Femur (tissue), 1 donor: ENCODE data around the gene SPATC1L.
A peak's percentile ranks its signal among the peaks of the same experiment; 100 is the strongest.

Source experiments
- DNase-seq: peaks from one replicate; pipeline ENCODE4 v3.0.0-alpha.2; 2017

Gene SPATC1L

GRCh38 chr21:46117586-46118315 lies 66.5 kb downstream of the SPATC1L start:
- peak; percentile 20 for DNase-seq

GRCh38 chr21:46116776-46117585 lies 67.3 kb downstream of the SPATC1L start:
- DNase-seq: peak; percentile 52

- no peak for DNase-seq
Measured at GRCh38 chr21:46116189-46116775, 68.0 kb downstream of the SPATC1L start.

DNA sequence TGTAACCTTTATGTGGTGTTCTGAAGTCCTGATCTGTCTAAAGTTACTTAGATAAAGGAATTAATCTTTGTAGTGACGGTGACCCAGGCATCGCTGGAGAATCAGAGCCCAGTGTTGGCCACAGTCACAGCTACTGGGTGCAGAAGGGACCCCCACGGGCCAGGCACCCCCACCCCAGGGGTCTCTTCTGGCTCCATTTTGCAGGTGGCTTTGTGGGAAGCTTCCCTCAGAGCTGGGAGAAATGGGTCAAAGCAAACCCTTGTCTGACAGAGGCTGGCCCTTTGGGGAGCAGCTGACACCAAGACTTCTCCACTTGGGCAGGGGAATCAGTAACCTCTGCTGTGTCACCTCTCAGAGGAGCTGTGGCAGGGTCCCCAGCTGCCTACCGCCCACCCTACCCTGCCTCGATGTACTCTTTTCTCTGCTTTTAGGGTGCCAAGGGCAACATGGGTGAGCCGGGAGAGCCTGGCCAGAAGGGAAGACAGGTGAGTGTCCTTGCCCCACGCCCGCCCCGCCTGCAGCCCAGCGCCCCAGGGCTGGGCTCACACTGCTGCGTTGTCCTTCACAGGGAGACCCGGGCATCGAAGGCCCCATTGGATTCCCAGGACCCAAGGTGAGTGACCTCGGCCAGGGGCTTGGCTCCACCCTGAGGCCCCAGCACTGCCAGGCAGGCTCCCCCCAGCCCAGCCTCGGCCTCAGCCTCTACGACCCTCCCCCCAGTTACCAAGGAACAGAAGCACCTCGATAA lies 68.6 kb downstream of the SPATC1L start:
- DNase-seq: no peak

- no peak for DNase-seq
Measured at GRCh38 chr21:46114963-46115362, 69.3 kb downstream of the SPATC1L start.

DNA sequence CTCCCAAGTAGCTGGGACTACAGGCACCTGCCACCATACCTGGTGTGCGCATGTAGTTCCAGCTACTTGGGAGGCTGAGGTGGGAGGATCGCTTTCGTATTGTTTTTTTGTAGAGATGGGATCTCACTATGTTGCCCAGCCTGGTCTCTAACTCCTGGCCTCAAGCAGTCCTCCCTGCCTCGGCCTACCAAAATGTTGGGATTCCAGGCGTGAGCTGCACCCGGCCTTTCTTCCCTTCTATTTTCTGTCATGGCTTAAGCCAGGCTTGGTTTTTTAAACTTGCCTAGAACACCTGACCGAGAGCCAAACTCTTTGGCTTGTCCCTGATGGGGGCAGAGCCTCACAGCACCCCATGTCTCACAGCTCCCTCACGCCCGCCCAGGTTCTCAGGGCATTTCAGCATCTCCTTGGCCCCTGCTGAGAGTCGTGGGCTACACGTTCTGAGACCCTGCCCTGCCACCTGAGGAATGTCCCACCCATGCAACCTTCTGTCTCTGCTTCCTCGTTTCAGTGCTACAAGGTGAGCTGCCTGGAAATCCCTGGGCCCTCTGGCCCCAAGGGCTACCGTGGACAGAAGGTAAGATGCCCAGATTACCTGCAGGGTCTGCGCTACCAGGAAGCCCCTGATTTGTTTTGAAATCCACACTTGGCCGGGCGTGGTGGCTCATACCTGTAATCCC lies 70.6 kb downstream of the SPATC1L start:
- DNase-seq: no peak

DNA sequence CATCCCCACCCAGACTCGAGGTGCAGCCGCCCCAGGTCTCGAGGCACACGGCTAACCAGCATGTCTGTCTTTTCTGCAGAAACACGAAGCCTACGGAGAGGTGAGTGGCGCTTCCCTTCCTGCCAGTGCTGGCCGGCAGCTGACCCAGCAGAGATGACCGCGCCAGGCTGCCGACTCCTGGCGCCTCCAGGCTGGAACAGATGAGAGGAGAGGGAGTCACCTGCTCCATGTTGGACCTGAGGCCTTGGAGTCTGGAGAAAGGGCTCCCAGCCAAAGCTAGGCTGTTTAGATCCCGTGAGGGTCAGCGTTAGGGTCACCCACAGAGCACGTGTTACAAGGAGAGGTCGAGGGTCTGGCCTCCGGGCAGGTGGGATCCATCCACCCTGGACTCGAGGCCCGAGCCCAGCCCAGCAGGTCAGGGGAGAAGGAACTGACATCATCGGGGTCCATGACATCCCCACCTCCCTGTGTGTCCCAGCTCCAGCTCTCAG lies 71.5 kb downstream of the SPATC1L start:
- no peak for DNase-seq

DNA sequence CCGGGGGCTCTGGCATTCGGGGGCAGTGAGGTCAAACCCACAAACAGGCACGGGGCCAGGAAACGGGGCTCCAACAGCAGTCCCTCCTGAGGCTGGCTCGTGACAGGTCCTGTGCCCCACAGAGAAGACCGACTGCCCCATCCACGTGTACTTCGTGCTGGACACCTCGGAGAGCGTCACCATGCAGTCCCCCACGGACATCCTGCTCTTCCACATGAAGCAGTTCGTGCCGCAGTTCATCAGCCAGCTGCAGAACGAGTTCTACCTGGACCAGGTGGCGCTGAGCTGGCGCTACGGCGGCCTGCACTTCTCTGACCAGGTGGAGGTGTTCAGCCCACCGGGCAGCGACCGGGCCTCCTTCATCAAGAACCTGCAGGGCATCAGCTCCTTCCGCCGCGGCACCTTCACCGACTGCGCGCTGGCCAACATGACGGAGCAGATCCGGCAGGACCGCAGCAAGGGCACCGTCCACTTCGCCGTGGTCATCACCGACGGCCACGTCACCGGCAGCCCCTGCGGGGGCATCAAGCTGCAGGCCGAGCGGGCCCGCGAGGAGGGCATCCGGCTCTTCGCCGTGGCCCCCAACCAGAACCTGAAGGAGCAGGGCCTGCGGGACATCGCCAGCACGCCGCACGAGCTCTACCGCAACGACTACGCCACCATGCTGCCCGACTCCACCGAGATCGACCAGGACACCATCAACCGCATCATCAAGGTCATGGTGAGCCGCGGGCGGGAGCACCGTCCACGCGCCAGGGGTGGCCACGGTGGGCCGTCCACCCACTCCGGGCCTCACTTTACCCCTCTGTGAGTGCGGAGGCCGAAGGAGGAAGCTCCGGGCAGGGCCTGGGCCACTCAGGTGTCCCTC lies 72.2 kb downstream of the SPATC1L start:
- DNase-seq: peak; percentile 18

GRCh38 chr21:46111193-46111571 lies 73.1 kb downstream of the SPATC1L start:
- DNase-seq: peak; percentile 20
